Mesenteric fat pad (tissue), 1 donor: ENCODE results near the gene MTMR3. TPM values are rescaled to one million over a fixed set of nuclear protein-coding genes. Genes with fewer than 3 reads are reported as not detected.

Experiments used
- DNase-seq: peaks from one replicate; pipeline ENCODE4 v3.0.0-alpha.2; 2020; ENCODE audit warnings: low spot score
- total RNA-seq: library from RNA; stranded (reverse); fragmentation: NEBNext Ultra II Directional; extraction: Animal tissue kit (Norgen Biotek cat#: 25700); gene quantifications from one replicate; pipeline ENCODE4 v1.2.1, GENCODE V29; 2021
- donor health status: DM: yes; HTN: yes; CAD: no.

Gene MTMR3
- total RNA-seq, 1 donor from 2014 or later, result 52.8 TPM

- no peak for DNase-seq
These were observed 32.1 kb downstream of the MTMR3 start for GRCh38 chr22:29914991-29915533.

- no peak for DNase-seq
These were observed 33.1 kb downstream of the MTMR3 start for GRCh38 chr22:29916007-29916544.

GRCh38 chr22:29917052-29917902, 34.3 kb downstream of the MTMR3 start:
- DNase-seq, result no peak

- DNase-seq, result no peak
These were observed 42.4 kb downstream of the MTMR3 start for GRCh38 chr22:29925402-29925801.

GRCh38 chr22:29926057-29926456, 43.1 kb downstream of the MTMR3 start:
- DNase-seq, result no peak

GRCh38 chr22:29932136-29932535, 49.2 kb downstream of the MTMR3 start:
- DNase-seq, result no peak

GRCh38 chr22:29933619-29934018, 50.6 kb downstream of the MTMR3 start:
- DNase-seq, result no peak

GRCh38 chr22:29934596-29934995, 51.6 kb downstream of the MTMR3 start:
- DNase-seq, result no peak

- no peak for DNase-seq
These were observed 53.2 kb downstream of the MTMR3 start for GRCh38 chr22:29936186-29936585.

- DNase-seq, result no peak
These were observed 55.1 kb downstream of the MTMR3 start for GRCh38 chr22:29937940-29938693.

GRCh38 chr22:29940526-29940925, 57.6 kb downstream of the MTMR3 start:
- DNase-seq, result no peak

- no peak for DNase-seq
These were observed 61.4 kb downstream of the MTMR3 start for GRCh38 chr22:29944339-29944738.

GRCh38 chr22:29945435-29945834, 62.5 kb downstream of the MTMR3 start:
- DNase-seq, result no peak

GRCh38 chr22:29946220-29946619, 63.2 kb downstream of the MTMR3 start:
- DNase-seq, result no peak

- no peak for DNase-seq
These were observed 64.7 kb downstream of the MTMR3 start for GRCh38 chr22:29947410-29948384.

GRCh38 chr22:29948385-29948769, 65.4 kb downstream of the MTMR3 start:
- no peak for DNase-seq

- DNase-seq, result no peak
These were observed 66.9 kb downstream of the MTMR3 start for GRCh38 chr22:29949872-29950271.

GRCh38 chr22:29951791-29952413, 68.9 kb downstream of the MTMR3 start:
- DNase-seq, result no peak

GRCh38 chr22:29954203-29954855, 71.4 kb downstream of the MTMR3 start:
- no peak for DNase-seq

GRCh38 chr22:29956680-29957079, 73.7 kb downstream of the MTMR3 start:
- DNase-seq, result no peak
